GM19351 (cell line): ENCODE measurements around the gene BSN.

ENCODE experiments used
- ATAC-seq: cut with Tn5 transposase; IDR thresholded peaks from one replicate; pipeline ENCODE4 v1.9.1; 2021; ENCODE audit warnings: mild to moderate bottlenecking, moderate library complexity; ENCODE audit not compliant: unreplicated experiment

BSN gene

GRCh38 chr3:49713336-49714105, 159.2 kb downstream of the BSN start:
- ATAC-seq = no peak

- no peak for ATAC-seq
These were observed 160.7 kb downstream of the BSN start for GRCh38 chr3:49714728-49715550.

- ATAC-seq = no peak
These were observed 161.4 kb downstream of the BSN start for GRCh38 chr3:49715611-49716121.

GRCh38 chr3:49716169-49716568, 161.9 kb downstream of the BSN start:
- no peak for ATAC-seq

GRCh38 chr3:49716691-49717210, 162.5 kb downstream of the BSN start:
- no peak for ATAC-seq

- ATAC-seq = no peak
These were observed 163.1 kb downstream of the BSN start for GRCh38 chr3:49717211-49717958.

- no peak for ATAC-seq
These were observed 163.9 kb downstream of the BSN start for GRCh38 chr3:49717959-49718857.

- ATAC-seq = no peak
These were observed 164.6 kb downstream of the BSN start for GRCh38 chr3:49718858-49719213.

- ATAC-seq = peak; percentile 50
These were observed 165.1 kb downstream of the BSN start, which contains the start of gene AMIGO3 for GRCh38 chr3:49719214-49719884. Gene AMIGO3, minus strand, starts transcription at chr3:49719684. Its CDS starts 219 bp downstream, at chr3:49719465.
